CD4-positive, alpha-beta T cell treated with Interleukin-4 for 4 hours (primary cell): ENCODE results near the gene PDE11A.

Experiments used
- DNase-seq: peaks from one replicate; pipeline ENCODE4 v3.0.0-alpha.2; 2020

Gene PDE11A

DNA sequence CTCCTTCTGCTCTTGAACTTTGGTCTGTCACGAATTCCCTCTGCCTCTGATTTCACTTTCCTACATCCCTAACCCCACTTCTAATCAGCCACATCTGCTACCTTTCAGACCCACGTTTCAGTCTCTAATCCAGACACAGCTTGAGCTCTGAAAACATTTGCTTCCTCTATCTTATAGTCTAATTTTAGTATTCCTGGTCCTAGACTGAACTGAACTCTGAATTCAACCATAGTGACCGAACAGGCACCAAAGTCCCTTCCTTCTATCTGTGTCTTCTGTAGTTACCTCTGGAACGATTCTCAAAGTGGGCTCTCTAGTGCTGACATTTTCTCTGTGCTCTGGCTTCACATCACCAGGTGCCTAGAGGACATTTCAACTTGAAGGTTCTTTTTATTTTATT, 156.2 kb downstream of the PDE11A start:
- DNase-seq: no peak

DNA sequence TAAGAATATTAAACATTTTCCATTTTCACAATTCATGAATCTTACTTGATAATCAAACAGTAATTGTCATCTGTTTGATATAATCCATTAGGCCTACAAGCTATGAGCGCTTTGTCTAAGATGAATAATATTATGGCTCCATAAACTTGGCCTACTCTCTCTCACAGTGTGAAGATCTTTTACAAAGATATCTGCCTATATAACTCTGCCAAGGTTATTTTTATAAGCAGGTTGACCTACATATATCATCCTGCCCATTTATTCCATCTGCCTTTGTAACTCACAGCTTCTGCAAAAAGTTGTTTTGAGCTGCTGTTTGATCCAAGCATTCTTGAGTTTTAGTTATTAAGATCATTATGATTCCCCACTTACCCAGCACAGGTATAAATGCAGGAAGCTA, 158.3 kb downstream of the PDE11A start:
- no peak for DNase-seq

DNA sequence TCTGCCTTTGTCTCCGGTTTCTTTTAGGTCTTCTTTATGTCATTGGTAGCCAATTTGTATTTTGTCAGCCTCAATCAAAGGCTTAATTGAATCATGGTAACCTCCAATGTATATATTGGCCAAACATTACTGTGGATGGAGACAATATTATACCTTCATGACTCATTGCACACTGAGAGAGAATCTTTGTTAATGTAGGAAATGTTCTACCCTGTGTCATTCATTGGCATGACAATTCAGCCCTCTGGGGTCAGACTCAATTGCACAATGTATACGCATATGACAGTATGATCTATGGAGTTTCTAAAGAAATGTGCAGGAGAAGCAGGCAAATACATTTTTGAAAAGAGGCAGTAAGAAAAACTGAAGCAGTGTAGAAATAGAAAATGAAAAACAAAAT, 162.6 kb downstream of the PDE11A start:
- no peak for DNase-seq

DNA sequence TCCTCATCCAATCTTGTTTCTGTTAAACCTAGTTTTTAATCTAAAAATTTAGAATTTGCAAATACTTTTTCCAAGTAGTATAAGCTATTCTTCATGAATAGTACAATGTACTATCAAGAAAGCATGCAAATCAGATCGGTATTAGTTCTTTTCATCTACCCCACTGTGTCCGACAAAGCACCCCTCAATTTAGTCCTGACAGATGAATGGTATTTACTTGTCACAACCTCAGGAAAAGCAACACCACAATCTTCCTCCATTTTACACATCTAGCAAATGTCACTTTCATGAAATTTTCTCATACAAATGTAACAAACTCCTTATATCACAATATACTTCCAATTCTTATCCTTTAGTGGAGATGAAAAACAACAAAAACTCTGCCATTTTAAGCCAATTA, 163.8 kb downstream of the PDE11A start:
- no peak for DNase-seq

DNA sequence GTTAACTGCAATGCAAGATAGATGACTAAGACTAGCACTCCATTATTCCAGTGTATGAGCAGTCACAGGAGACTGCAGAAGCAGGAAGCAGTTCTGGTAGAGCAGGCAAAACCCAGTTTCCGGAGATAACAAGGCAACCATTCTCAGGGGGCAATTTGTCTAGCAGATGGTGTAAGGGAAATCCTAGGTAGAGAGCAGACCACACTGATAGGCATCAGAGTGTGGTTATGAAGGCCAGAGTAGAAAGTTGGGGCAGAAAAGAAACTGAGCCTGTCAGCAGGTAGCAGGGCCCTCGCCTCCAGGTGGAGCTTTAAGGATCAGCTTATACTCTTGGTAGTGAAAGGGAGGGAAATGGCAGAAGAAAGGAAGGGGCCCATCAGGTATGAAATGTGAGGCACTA, 164.4 kb downstream of the PDE11A start:
- DNase-seq: no peak

DNA sequence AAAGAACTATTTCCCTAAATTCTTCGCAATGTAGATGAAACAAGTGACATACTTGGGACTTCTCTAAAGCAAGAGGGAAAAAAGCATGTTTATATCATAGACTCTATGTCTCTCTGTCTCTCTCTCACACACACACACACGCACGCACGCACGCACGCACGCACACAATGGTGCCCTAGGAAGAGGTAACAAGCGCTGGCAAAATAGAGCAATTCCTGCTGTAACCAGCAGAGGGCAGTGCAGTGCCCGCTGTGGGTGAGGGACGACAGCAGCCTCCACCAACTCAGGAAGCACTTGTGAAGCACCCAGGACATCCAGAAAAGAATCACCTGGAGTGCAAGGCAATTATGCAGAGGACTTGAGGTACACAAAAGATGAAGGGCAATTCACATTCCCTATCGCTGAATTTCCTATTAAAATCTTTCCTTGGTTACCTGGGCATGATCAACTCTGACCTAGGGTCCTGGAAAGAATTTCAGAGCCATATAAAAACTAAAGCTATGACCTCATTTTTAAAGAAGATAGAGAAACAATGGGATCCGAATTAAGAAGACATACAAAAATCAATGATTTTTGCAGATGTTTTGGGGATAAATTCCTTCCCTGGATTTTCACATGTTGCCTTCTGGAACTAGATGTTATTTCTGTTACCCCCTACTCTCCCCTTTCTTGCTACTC, 166.4 kb downstream of the PDE11A start:
- DNase-seq: peak; percentile 44

DNA sequence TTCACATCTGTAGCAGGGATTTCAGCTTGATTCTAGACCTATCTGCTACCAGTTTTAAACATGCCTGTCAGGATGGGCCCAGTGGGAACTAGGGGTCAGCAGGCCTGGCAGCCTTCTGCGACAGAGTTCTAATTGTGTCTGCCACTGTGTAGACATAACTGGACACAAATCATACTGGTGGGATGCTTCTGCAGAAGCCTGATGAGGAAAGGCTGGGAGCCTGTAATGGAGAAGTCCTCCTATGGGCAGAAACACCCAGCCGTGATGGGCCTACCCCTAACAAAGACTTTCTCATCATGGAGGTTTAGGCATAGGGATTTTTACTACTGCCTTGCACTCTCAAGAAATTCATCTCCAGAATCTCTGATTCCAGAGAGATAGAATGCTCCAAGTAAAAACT, 166.9 kb downstream of the PDE11A start:
- no peak for DNase-seq

DNA sequence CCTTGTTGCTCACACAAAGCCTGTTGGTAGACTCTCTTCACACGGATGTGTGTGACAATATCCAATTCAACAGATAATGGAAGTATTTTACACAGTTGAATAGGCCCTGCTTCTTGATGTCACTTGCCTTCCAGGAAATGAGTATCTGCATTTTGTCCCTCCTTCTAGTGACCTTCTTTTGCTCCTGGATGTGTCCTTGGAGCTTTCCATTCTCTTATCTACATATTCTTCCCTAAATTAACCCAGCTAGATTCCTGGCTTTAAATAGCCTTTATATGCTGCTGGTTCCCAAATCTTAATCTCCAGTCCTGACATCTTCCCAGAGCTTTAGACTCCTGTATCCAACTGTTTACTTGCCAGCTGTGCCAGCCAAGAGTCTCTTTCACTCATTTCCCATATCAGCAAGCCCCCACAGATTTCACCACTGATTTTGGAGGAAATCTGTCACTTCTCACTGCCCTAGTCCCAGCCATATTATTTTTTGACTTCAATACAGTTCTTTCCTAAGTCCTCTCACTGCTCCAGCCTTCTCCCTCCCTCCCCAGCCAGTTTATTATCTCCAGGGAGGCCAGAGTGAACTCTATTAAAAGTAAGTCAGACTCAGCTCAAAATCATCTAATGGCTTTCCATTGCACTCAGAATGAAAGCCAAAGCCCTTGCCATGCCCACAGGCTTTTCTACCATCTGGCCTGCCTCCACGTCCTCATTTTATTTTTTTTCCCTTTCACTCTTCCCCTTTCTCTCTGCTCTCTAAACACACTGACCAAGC, 170.0 kb downstream of the PDE11A start:
- DNase-seq: no peak

DNA sequence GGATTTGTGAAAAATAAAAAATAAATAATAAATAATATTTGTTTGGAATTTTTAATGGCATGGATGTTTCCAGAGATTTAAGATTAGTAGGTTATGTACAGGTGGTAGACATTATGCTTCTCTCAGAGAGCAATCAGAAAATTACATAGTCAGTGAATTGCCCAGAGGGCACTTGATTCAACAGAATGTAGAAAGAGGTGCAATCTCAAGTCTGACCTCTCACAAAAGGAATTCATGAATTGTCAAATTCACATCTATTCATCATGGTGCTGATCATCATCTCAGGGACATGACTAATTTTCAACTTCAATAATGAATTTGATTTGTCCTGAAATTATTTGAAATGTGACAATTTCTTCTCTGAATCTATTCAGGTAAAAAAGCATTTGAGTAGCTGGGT, 172.5 kb downstream of the PDE11A start:
- DNase-seq: no peak

DNA sequence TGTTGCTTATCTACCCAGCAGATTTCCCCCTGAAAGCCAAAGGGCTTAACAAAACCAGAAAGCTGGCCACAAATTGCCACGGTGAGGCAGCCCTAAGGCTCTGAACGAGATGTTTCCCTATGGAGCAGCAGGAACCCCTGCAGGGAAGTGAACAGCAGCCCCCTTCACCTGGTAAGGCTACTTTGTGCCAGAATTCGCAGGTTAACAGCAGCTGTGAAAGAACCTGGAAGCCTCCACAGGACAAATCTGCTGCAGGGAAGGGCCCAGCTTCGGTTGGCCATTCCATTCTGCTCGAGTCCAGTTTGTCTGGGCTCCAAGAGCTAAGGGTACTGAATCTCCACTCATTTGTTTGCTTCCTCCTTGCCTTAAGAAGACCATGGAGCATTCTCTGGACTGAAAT, 175.3 kb downstream of the PDE11A start:
- no peak for DNase-seq

DNA sequence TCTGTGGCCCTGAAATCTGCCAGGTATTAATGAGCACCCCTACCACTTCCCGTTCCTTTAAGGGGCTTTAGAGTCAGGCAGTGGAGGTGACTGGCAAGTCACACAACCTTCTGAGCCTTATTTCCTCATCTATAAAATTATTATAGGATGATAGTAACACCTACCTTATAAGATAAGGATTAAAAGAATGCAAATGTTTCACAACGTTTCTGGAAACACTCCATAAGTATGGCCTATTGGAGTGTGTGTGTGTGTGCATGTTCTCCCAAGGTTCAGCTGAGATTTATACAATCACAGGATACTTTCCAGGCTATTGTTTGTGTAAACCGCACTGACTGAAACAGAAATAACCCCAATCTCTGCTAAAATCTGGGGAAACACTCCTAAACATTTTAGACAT, 176.0 kb downstream of the PDE11A start:
- no peak for DNase-seq

DNA sequence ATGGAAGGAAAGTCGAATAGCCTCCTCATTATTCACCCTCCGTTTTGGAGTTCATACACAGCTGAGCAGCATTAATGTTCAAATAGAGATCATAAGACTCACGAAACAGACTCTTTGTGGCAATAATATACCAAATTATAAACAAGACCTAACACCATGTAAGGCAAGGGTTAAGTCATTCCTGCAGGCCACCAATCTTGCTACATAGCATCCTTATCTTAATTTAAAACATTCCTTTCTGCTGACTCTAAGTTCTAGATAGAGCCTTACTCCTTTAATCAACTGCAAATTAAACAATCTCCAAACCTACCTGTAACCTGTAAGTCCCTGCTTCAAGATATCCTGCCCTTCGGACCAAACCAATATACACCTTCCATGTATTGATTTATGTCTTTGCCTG, 178.0 kb downstream of the PDE11A start:
- no peak for DNase-seq

DNA sequence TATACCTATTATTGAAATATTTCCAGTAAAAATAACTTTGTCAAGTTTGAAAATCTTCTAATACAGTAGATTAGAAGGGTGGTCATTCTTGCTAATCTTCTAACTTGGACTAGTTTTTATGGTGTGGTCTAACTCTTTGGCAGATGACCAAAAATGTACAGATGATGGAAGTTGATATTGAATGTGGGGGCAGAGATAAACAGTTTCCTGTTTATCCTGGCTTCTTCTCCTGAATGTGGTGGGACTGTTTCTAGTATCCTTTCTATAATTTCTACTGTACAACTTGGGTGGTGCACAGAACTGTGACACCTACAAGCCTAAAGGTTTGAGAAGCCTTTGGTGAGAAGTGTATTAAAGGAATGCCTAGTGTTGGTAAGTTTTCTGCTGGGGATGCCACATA, 178.7 kb downstream of the PDE11A start:
- no peak for DNase-seq

DNA sequence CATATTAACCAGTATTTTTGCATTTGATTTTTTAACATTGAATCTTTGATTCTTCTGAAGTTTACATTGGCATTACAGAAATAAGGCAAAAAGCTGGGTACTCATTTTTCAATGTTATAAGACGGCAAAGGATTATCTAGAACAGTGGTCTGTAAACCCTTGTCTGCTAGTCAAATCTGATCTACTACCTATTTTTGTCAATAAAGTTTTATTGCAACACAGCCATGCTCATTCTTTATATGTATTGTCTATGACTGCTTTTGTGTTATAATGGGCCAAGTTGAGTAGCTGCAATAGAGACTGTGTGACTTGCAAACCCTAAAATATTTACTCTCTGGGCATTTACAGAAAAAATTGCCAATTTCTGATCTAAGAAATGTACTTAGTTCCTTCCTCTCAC, 181.0 kb downstream of the PDE11A start:
- no peak for DNase-seq

DNA sequence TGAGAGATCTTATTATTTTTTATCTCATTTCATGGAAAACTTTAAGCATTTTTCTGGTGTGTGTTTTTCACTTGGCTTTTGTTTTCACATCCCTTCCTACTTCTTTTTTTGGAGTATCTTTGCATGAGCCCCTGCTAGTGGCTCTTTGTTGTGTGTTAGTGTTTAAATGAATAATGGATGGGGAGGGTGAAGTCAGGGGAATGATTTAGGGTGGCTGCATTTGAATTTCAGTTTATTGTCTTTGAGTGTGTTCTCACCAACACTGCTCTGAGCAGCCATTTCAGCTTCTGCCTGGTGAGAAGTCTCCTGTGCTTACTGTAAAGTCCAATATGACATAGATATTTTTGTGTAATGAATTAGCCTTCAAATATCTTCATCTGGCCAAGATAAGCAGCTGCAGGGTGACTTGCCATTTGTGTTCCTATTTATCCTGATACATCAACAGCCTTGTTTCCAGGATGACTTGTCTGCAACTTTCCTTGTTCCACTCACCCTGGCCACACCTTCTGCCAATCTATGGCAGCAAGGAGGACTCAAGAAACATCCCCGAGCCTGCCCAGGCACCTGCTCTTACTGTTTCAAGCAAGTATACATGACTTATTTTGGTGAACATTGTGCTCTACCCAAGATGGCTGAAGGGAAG, 182.6 kb downstream of the PDE11A start:
- no peak for DNase-seq

DNA sequence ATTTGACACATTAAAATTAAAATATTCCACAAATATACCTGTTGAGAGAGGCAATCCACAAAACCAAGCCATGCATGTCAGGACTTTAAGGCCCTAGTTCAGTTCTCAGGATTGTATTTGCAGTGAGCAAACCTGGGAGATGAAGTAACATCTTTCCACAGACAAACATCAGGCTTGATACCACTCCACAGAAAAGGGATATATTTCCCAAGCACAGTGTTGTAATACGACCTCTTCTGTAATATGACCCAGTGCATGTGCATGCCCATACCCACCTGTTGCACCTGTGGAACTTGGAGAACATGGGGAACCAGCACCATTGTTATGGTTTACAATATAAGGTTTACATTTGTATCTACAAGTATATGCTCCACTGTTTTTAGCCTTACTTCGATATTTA, 184.0 kb downstream of the PDE11A start:
- DNase-seq: no peak

DNA sequence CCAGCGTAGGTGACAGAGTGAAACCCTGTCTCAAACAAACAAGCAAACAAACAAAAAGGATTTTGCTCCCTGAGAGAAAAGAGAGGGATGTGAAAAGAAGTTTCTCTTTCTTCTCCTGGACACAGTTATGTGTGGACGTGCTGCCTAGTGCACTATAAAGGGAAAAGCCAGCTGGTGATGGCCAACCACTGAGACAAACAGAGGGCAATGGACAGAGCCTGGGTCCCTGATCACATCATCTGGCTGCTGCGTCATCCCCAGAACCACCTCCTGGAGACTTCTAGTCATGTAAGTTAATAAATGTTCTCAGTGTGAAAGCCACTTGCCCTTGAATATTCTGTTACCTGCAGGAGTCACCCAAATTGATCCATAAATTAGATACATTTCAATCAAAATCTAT, 184.9 kb downstream of the PDE11A start:
- no peak for DNase-seq

DNA sequence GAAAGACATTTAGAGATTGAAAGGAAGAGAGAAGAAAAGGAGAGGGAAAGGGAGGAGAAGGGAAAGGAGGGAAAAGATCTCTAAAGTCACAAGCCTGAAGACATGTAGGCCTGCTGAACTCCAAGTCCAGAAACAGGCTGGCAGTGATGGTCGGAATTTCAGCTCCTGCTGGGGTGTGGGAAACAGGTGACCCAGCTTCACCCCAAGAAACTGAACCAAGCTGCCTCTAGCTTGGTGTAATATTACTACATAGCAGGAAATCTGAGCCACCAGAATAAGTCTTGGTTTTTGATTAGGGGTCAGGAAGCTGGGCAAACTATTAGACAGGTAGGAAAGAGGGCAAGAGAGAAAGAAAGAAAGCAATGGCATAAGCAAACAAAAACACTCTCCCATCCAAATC, 185.8 kb downstream of the PDE11A start:
- no peak for DNase-seq

DNA sequence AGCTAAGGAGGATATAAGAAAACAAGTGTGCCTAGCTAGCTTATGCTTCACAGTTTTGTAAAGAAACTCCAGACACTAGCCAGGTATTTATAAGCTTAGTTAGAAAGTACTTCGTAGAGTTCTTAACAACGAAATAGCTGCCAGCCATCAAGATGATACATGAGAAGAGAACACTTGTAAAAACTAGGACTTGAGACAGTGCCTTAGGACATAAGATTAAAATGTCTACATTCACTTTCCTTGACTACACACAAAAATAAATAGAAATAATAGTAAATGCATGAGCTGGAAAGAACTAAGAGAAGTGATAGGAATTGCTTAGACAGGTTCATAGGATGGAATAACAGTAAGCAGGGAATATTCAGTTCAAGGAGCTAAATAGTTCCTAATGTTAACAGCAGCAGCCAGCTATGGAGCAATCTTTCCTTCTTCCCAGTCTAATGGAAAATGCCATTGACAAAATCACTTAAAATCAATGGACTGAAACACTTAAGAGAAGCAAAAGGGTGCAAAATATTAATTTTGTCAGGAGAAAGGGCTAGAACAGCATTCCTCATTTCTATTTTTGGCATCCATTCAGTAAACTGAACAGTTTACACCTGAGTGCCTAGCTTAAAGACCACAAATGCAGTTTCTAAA, 186.6 kb downstream of the PDE11A start:
- DNase-seq: no peak

DNA sequence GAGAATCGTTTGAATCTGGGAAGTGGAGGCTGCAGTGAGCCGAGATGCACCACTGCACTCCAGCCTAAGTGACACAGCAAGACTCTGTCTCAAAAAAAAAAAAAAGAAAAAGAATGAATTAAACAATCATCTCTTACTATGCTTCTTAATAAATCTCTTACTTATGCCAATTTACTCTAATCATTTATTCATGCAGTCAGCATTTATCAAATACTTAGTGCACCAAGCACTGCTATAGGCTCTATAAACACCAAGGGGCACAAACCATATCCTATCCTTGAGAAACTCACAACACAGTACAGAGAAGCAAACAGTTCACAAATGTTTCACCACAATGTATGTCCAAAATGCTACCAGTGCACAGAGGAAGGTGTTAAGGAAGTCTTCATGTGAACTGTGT, 189.4 kb downstream of the PDE11A start:
- no peak for DNase-seq

DNA sequence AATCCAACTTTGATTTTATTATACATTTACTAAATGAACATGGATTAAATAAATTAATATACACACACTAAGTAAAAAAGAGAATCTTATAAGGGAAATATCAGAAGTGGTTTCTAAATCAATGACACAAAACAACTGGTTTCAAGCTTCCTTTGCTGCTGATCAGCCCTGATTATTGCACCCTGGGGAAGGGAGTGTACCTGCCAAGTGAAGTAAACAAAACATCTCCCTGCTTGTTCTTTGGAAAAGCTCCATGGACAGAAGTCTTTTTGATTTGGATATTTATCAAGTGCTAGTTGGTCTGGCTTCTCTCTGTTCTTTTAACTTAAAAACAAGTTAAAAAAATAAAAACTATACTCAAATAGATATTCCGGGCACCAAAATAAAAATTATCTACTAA, 190.1 kb downstream of the PDE11A start:
- DNase-seq: no peak

DNA sequence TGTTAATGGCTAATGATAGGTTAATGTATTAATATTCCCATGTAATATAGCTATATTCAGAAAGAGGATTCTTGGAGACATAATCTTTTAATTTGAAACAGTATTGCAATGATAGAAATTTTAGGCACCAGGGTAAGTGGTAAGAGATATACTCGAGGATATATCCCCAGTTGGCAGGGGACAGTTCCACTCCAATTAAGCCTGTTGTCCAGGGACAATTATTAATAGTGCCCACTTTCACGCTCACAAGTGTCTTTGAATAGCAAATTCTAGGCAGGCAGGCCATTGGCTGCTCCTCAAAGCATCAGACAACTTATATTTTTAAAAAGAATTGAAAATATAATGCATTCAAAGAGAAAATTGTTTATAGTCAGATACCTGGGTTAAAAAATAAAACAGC, 190.7 kb downstream of the PDE11A start:
- no peak for DNase-seq

DNA sequence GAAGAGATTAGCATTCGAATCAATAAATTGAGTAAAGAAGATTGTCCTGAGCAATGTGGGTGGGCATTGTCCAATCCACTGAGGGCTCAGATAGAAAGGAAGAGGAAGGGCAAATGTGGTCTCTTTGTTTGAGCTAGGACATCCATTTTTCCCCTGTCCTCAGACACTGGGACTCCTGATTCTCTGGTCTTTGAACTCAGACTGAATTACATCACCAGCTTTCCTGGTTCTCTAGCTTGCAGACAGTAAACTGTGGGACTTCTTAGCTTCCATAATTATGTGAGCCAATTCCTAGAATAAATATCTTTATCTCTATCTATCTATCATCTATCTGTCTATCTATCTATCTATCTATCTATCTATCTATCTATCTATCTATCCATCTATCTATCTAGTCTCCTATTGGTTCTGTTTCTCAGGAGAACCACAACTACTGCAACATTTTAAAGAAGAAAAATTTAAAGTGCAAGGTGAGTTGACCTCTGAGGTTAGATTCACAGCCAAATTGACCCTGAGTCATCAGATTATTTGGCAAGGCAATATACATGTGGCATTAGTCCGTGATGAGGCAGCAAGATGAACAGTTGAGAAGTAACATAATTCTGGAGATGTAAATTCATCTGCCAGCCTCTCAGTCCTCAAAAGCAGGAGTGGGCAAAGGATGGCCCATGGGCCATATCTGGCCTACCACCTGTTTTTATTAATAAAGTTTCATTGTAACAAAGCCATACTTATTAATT, 191.4 kb downstream of the PDE11A start:
- no peak for DNase-seq
